Left kidney (tissue), 2 donors: Measurements from ENCODE around the gene RAPGEF6. TPM values are rescaled to one million over a fixed set of nuclear protein-coding genes. Genes with fewer than 3 reads are reported as not detected.
"Not testable (repeated sequence)": the region's sequence is repeated elsewhere in the genome, so short reads cannot be mapped to it uniquely, and the experiment has no call there.

ENCODE experiments used
- DNase-seq: peaks from one replicate; pipeline ENCODE4 v3.0.0-alpha.2; 2013
- polyA plus RNA-seq: library from polyadenylated mRNA; unstranded; fragments of 120-200 nt; gene quantifications from one replicate; pipeline ENCODE4 v1.2.1, GENCODE V29; 2013; ENCODE audit not compliant: insufficient read length

The RAPGEF6 gene
- polyA plus RNA-seq, 1 donor: 17.3 TPM

DNA sequence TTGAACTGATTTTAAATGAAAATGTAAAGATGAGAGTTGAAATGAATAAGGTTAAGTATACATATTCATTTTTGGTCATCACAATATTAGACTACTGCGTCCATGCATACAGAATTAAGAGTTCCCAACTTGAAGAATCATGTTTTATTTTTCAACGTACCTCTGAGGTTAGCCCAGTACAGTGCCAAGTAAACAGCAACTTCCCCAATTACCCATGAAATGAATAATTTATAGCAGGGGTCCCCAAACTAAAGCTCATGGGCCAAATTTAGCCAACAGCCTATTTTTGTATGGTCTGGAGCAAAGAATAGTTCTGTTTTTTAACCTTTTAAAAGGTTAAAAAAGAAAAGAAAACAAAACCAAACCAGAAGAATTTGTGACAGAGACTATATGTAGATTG is 203.2 kb downstream of the RAPGEF6 start:
- DNase-seq: no peak

DNA sequence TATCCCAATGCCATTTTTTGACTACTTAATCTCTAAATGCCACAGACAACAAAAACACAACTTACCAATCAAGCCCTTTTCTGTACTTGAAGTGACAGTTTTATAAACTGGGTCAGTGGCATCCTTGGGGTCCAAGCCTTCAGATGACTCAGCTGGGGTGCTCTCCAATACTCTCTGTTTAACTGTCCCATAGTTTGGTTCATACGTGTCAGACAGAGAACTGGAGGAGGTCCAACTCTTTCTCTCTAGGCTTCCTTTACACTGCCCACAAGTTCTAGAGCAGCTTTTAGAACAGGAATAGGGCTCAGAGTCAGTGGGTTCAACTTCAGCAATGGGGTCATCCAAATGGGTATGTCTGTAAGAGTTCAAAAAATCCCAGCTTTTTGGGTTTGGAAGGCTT is 204.2 kb downstream of the RAPGEF6 start:
- DNase-seq: no peak

DNA sequence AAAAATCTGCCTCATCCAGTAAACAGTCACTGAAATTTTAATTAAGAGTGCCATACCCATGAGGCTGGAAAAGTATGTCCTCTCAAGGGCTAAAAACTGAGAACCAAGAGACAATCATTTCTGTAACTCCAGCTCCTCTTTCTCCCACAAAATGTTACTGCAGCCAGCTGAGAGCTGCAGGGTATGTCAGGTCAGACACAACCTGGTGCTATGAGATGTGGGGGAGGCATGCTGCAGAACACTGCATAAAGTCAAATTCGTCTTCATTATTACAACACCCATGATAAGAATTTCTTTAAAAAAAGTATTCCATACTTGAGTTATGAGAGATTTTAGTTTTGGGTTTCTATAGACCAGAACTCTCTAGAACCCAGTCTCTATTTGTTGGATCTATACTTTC is 209.0 kb downstream of the RAPGEF6 start:
- DNase-seq: no peak

DNA sequence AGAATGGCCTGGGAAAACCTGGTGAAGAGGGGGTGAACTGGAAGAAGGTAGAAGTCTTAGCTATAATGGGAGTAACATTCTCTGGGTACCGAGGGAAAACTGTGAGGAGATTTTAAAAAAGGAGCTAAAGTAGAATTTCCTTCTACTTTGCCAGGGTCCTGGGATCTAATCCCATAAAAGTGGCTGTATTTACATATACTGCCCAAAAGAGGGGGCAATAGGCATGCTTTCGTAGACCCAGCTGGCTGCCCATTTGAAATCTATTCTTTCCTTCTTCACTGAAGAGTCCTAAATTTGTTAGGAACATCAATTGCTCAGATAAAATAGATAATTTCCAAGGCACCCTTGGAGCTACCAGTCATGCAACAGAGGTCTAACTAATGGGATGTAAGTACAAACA is 212.0 kb downstream of the RAPGEF6 start:
- no peak for DNase-seq

DNA sequence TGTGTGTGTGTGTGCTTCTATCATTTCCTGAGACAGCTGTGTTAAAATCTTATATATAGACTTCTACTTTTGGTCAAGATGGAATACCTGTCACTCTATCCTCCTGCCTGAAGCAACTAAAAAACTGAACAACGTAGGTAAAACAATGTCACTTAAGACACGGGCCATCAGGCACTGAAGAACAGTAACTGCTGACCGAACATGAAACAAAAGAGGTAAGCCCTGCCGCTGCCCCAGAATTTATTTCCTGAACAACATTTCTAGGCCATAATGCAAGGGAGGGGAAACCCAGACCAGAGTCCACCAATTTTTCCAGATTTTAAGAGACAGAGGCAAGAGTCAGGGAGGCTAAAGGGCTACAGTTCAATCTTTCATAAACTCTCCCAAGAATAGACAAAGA is 215.2 kb downstream of the RAPGEF6 start:
- DNase-seq: no peak

DNA sequence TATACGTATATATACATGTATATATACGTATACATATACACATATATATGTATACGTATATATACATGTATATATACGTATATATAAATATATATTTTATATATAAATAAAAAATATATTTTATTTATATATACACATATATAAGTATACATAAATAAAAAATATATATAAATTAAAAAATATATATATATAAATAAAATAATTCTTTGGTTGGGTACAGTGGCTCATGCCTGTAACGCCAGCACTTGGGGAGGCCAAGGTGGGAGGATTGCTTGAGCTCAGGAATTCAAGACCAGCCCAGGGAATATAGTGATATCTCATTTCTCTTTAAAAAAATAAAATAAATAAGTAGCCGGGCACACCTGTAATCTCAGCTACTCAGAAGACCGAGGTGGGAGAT is 216.2 kb downstream of the RAPGEF6 start:
- no peak for DNase-seq

DNA sequence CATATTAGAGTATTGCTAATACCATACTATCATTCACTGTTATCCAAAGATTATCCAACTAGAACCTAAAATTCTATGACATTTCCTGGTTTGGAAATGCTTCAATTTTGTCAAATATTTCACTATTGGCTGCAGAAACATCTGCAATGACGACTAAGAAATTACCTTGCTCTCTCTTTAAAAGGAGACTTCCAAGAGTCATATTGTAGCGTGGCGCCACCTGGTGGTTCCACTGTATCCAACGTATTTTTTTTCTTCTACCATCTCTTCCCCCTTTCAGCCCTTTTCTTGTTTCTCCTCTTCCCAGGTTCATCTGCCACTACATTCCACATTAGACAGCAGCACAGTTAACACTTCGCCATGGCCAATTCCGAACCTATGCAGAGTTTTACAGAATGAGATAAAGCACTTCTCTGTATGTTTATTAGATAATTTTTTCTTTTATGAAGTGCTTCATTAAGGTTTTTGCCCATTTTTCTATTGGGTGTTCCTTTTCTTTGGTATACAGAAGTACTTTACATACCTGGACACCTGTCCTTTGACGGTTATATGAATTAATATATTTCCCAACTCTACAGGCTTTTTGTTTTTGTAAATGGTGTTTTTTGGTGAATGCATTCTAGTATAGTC is 217.7 kb downstream of the RAPGEF6 start:
- peak; percentile 73 for DNase-seq

DNA sequence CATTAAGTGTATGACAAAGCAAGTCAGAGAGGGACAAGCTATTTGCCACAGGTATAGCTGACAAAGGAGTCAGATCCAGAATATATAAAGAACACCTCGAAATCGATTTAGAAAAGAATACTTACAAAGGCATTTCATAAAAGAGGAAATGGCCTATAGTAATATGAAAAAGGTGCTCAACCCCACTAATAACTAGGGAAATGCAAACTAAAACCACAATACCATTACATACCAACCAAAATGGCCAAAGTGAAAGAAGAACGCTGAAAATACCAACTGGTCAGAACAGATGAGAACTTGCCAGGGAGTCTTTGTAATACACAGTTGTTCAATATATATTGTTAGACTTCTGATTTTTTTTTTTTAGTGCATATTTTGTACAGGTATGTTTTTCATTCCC is 218.3 kb downstream of the RAPGEF6 start:
- no peak for DNase-seq

DNA sequence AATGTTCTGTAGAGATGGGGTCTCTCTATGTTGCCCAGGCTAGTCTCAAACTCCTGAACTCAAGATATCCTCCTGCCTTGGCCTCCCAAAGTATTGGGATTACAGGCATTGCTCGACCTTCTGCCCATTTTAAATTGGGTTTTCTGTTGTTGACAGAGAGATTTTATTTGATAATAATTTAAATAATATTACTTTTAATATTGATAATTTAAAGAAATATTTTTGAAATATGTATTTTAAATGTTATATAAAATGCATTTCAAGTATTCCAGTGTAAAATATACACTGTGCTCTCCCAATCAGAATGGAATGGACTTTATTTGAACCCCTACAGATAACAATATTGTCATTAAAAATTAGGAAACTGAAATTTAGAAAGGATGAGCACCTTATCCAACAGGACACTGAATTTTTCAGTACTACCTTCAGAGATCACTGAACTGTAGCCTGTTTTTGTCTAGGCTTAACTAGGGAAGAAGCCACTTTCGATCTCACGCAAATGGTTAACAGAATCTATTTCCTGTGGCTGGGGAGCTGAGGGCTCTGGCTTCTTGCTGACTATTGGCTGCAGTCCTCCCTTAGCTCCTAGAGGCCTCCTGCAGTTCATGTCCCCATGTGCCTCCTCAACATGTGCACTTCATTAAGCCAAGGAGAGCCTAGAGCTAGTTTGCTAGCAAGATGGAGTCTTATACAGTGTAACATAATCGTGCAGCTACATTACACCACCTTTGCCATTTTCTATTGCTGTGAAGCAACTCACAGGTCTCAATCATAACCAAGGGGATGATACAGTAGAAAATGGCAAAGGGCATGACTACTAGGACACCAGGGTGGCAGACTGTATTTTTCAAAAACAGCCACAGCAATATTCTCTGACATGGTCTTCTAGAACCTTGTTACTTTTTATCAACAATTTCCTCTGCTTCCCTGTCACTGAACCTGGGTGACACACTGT is 221.1 kb downstream of the RAPGEF6 start:
- no peak for DNase-seq

DNA sequence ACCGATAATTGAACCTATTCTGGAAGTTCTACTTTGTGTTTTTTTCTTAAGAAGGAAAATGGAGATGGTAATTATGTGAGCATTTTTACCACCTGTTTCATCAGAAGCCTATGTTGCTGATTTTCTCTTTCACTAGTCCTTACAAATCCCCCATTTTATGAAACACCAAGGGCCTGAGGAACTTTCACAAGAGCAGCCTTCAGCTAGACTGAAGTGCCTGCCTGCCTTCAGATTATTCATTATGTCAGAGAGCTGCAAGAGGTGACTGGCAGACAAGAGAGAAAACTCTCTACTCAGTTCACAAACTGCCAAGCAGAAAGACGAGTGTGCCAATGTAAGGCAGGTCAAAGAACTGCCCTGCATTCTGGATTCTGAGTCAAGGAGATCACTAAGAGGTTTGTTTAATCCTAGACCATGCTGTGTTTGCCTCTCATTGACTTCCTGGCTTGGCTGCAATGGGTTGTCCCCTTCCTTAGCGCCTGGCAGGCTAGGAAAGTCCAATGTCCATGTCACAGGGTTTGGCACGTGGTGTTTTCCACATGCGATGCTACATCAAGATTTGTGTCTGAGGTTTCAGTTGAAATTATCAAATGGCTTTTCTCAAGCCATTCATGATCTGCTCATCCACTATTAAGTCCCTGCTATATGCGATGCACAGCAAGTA is 227.9 kb downstream of the RAPGEF6 start:
- DNase-seq: no peak

DNA sequence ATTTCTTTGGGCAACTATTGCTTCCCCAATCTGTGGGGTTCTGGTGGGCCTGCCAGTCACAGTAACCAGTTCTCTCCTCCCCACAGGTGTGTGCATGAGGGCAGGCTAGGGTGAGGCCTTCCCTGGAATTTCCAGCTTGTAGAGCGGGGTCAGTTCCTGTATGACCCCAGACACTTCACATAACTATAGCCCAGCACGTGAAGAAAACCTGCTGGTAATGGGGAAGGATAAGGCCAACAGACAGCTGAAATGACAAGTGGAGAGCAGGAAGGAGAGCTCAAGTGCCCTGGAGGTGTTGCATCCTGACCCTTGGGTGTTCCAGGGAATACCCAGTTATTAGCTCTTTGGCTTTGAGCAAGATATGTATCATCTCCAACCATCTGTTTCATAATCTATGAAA is 229.0 kb downstream of the RAPGEF6 start:
- DNase-seq: no peak

DNA sequence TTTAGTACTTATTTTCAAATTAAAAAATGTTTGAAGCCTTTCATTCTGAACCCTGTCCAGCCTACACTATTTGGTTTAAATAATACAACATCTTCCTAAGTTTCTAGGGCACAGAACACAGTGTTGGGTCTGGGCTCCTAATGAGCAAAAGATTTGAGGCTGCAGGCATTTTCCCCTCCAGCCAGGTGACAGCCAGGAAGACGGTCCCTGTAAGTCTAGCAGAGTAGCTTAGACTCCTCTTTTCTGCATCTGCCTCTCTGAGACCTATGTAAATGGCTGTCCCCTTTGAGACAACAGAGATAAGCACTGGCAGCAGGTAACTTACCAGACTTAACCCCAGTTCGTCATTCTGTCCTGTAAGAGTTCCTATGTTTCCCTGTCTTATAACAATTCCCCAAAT is 229.4 kb downstream of the RAPGEF6 start:
- DNase-seq: no peak

DNA sequence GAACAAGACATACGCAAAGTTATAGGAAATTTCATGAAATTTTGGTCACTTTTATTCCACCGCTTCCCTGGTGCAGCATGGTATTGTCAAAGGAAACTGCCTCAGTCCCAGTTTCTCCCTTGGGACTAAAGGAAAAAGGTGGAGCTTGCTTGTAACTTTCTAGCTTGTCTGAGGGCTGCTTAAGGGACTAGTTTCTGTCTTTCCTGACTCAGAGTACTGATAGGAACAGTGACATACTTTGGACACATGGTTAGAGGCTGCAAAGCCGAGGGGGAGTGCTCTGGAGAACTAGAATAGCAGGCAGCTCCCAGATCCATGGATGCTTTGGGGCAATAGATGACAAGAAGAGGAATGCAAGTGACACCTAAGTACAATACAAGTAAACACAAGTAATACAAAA is 234.4 kb downstream of the RAPGEF6 start:
- DNase-seq: no peak

DNA sequence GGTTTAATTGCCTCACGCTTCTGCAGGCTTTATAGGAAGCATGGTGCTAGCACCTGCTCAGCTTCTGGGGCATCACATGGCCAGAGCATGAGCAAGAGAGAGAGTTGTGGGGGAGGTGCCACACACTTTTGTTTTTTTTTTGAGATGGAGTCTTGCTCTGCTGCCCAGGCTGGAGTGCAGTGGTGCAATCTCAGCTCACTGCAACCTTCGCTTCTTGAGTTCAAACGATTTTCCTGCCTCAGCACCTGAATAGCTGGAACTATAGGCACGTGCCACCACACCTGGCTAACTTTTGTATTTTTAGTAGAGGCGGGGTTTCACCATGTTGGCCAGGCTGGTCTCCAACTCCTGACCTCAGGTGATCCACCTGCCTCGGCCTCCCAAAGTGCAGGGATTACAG is 236.0 kb downstream of the RAPGEF6 start:
- DNase-seq: not testable (repeated sequence)

DNA sequence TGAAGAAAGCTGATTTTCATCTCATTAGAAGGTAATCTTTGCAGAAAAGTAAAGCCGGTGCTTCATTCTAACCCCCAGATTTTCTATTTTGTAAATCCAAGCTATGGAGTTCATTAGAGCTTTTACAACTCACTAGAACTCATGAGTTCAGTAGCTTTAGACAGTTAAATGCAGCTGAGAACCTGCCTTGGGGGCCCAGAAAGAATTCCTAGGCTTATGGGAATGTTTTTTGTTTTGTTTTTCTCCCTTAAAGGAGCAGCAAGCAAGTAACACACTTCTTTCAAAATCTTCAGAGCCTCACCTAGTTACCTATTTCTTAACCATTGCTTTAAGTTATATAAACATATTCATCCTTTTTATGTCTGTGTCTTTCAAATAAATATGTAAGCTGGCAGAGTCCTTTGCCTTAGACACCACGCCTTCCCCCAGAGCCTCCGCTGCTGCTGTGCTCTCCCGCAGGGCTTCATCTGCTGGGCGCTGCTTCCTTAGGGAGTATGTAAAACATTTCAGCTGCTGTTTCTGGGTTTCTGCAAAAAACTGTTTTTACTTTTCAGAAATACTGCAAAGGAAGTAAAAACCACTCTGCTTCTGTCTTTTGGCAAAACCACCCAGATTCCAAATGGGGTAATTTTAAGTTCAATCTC is 238.3 kb downstream of the RAPGEF6 start:
- no peak for DNase-seq

DNA sequence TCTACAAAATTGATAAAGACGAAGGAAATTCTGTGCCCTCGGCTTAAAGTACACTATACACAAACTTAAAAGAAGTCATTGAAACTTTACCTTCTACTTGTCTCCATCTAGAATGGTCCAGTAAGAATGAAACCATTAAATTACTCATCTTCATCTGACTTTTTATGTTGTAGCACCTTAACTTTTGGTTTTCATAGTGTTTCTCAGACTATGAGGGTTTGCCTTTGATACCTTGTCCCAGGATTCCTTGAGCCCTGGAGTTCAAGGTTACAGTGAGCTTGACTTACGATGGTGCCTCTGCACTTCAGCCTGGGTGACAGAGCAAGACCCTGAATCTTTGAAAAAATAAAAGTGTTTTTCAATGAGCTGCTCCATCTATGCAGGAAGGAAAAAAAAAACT is 239.0 kb downstream of the RAPGEF6 start:
- DNase-seq: no peak

DNA sequence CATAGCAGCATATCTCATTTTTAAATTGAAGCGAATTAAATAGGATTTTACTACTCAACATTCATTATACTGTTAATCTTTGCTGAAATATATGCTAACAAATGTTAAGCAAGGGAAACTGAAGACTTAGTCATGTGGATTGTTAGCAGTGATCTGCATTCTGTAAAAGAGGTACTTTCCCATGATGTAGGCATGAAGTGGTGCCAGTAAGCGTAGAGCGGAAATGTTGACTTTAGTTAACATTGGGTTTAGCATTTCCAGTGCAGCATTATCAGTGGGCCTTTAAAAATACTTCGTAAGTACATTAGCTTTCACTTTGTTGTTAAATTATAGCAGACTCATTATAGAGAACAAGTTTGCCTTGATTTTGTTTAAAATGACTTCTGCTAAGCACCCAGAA is 240.9 kb downstream of the RAPGEF6 start:
- no peak for DNase-seq

DNA sequence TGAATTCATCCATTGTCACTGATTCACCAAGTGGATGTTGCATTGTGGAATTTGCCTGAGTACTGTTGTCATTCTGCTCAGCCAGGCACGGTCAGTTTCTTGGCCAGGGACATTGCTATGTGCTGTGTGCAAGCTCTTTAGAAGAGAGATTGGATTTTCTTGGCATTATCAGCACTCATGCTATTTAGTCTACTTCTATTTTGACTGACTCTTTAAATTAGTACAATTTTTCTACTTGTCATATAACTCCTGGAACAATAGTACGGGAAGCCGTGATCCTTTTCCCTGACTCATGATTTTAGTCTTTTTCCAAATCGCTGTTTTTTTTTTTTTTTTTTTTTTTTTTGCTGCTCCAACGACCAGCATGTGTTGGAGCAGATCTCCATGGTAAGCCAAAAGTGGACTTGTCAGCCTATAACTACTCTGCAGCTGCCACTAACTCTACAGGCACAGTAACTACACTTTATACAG is 241.5 kb downstream of the RAPGEF6 start:
- no peak for DNase-seq

DNA sequence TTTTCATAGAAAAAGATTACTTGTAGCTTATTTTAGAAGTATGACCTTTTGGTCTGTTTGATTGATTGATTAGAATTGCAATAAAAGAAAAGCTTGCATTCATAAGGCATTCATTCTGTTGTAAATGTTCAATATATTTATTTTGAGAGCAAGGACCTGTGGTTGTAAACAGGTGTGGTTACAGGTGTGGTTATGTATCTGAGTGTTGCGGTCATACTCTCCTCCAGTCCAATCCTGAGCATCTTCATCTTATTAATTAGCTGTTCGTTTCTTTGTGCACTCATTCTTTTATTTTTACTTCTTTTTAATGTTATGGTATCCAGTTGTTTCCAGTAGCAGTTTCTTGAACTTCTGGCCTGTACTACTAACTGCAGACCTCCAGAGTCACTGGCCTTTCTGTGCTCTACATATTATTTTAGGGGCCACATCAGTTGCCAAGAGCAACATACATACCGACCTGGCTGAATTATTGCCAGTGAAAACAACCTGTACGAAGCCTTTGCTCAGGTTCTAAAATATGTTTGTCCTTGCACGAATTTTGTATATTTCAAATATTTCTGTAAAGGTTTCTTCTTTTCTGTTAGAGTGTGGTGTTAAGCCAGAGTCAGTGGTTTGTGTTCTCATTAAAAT is 242.4 kb downstream of the RAPGEF6 start:
- DNase-seq: no peak

DNA sequence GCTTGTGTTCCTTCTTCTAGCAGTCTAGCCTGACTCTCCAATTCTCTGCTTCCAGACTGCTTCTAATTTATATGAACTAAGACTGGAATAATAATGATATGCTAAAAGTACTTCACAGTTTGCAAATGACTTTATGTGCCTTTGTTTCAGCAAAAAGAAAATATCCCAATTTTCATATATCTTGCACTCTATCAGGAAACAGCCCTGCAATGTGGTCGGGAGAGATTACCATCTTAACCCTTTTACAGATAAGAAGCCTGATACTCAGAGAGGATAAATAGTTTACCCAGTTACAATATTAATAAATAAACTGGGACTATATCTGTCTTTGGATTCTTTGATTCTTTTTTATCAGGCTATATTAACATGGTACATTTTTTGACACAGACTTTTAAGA is 245.2 kb downstream of the RAPGEF6 start:
- no peak for DNase-seq

DNA sequence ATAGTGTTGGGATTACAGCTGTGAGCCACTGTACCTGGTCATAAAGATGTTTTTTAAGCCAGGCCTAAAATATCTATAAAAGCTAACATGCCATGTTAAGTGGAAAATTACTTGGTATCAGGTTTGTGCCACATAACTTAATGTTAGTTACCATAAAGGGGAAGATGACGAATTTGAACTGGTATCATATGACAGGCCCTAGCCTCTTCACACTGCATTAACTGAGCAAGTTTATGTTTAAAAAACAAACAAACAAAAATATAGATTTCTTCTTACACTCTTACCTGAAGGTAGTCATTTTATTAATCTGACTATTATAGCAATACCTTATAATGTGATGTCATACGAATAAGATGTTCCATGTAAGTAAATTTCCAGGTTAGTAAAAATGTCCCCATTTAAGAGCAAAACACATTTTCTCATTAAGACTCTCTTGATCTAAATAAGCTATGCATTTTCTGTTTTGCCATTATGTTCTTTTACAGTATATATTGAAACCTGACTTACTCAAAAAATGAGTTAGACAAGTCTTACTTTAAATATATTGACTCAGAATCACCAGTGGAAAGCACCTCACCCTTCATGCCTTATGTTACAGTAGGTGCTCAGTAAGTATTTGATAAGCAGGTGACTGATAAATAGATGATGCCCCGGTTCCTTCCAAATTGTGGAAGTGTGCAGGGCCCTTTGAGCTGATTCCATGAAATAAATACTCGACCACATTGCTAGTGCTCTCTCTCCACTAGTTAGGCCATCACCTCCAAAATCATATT is 245.7 kb downstream of the RAPGEF6 start:
- no peak for DNase-seq
